Mucosa of gallbladder (tissue), 1 donor: ENCODE results near the gene ANGEL2. TPM values are rescaled to one million over a fixed set of nuclear protein-coding genes. Genes with fewer than 3 reads are reported as not detected.
"Not testable (repeated sequence)": the region's sequence is repeated elsewhere in the genome, so short reads cannot be mapped to it uniquely, and the experiment has no call there.

Experiments used
- DNase-seq: peaks from one replicate; pipeline ENCODE4 v3.0.0-alpha.2; 2020; ENCODE audit warnings: low spot score
- total RNA-seq: library from RNA; stranded (reverse); gene quantifications from one replicate; pipeline ENCODE4 v1.2.1, GENCODE V29; 2021
- donor health status: DM: no; HTN: no; CAD: no.

ANGEL2 gene
- total RNA-seq, 1 donor from 2014 or later: 30.0 TPM

DNA sequence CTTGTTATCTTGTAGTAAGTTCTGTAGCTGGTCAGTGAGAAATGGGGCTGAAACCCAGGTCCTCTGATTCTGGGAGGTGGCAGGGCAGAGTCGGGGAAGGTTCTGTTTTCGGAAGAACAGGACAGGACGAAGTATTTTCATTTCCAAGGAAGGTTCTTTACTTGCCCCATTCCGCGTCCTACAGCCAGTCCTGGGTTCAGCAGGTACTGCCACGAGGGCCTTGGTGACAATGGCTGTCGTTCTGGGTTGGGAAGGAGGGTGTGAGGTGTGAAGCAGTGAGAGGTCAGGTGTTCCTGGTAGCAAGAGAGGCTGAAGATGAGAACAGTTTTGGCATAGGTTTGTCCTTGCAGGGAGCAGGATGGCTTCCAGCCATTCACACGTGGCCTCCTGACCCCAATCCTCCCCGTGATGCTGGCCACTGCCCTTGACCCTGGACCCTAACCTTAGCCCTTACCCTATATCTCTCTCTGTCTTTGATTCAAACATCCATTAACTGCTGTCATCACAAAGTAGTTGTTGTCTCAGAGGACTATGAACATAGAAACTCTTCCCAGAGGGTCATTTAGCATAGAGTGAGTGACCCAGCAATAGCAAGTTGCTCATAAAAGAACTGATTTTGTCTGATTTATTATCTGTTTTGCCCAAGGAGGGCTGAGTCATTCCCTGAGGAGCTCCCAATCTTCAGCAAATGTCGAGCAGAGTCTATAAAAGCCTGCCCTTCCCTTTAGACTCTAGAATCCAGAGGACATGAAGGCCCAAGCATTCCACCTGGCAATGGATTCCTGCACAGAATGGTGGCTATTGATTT is 40.4 kb downstream of the ANGEL2 start:
- DNase-seq: no peak

DNA sequence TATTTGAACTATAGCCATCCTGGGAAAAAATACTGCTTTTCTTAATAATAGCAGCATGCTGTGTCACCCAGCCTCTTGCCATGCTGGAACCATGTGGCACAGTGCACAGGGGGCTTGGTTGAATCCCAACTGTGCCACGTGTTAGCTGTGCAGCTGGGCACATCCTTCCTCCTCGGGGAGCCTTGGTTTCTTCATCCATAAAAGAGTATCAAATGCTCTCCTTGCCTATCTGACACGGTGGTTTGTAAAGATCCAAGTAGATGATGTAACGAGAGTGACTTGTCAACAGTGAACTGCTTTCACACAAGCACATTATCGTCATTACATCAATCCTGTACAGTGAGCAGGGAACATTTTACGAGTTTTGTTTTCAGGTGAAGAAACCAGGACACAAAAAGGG is 41.0 kb downstream of the ANGEL2 start:
- DNase-seq: no peak

DNA sequence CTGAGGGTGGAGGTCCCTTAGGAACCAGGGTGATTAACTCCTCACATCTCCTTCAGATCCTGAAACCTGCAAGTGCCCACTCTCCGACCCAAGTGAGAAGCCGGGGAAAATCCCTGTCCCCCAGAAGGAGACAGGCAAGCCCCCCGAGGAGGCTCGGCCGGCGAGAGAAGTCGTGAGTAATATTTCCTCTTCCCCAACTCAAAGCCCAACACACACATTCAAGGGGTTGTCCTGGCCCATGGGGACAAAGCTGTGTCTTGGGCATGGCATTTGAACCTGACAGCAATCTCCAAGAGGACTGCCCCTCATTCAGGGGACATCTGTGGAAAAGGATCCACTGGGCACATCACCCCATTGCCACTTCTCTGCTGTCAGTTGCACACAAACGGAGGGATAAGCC is 41.8 kb downstream of the ANGEL2 start:
- DNase-seq: no peak

DNA sequence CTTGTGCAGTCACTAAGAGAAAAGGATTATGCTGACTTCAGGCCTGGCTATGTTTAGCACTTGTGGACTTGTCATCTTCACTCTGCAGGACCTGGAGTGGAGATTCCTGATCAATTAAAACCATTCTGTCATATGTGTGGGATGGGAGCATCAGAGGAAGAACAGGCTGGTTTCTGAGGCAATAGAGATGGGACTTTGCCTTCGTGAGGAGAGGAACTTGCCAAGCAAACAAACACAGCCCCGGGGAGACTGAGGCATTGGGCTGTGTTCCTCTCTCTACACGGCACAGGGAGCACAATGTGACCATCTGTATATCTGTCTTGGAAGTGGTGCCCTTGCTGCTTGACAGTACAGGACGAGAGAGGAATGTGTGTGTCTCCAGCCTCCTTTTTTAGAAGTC is 42.2 kb downstream of the ANGEL2 start:
- no peak for DNase-seq

DNA sequence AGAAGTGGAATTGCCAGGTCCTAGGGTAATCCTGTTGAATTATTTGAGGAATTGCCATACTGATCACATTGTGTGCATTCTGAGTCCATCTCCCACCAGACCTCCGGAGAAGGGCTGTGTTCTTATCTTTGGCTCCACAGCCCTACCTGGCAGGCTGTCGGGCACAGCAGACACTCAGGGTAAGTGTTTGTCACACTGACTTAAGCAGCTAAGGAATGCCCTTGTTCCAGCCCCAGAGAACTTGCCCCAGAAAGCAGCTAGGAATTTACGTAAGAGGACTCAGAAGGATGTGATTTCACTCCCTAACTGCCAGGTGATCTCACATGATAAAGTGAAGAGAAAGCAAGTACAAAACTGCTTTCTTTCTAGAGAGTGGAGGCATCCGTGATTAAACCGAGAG is 44.4 kb downstream of the ANGEL2 start:
- DNase-seq: no peak

DNA sequence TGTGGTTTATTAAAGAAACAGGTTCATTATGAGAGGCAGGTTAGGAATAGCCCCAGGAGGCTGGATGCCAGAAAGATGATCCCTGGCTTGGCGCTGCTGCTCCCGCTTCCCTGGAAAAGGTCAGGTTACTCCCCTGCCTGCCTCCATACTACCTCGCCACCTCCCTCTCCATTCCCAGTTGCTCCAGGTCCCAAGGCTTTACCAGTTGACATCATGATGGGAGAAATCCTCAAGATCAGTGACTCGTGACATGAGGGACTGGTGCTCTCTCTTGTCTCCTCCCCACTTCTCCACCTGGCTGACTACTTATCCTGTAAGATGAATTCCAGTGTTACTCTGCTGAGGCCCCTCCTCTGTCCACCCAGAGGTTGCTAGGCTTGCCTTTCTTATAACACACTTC is 45.6 kb downstream of the ANGEL2 start:
- DNase-seq: no peak

DNA sequence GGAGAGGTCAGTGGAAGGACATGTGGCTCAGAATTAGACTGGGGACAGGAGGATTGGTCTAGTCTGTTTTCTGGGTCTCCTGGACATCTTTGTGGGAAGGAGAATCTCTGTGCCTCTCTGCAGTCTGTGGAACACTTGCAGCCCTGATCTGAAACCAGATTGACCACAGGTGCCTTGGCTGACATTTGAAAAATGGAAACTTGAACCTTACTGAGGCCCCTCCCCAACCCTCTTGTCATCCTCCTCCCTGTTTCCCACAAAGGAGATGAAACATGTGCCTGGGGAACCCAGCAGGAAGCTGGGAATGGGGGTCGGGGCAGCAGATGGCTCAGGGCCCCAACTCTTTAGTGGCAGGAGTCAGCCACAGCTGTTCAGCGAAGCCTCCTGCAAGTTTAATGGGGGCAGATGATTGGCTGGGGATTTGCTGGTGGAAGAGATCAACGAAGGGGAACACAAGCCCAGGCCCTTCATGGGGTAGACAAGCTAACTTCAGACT is 47.3 kb downstream of the ANGEL2 start:
- no peak for DNase-seq

DNA sequence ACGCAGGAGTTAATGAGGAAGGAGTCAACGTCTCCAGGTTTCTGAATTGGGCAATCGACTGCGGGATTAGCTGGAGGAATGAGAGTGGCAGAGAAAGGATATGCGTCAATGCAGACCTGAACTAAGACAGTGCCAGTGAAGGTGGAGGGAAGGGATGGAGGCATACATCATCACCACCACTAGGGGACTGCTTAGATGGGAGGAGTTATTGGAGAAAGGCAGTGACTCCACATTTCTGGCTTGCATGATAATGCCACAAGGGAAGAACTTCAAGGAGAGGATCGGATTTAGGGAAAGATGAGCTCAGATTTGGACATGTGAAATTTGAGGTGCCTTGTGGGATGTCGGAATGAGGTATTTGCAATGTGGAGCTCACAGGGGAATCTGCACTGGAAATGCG is 47.9 kb downstream of the ANGEL2 start:
- no peak for DNase-seq

DNA sequence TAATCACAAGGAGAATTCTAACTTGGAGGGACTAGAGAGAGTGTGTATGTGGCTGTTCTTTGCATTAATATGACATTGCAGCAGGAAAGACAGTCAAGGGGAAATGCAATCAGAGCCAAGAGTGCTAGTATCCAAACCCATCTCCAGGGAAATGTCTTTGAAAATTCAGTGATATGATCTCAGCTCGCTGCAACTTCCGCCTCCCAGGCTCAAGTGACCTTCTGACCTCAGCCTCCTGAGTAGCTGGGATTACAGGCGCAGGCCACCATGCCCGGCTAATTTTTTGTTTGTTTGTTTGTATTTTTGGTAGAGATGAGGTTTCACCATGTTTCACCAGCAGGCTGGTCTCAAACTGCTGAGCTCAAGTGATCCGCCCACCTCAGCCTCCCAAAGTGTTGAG is 49.1 kb downstream of the ANGEL2 start:
- DNase-seq: no peak

DNA sequence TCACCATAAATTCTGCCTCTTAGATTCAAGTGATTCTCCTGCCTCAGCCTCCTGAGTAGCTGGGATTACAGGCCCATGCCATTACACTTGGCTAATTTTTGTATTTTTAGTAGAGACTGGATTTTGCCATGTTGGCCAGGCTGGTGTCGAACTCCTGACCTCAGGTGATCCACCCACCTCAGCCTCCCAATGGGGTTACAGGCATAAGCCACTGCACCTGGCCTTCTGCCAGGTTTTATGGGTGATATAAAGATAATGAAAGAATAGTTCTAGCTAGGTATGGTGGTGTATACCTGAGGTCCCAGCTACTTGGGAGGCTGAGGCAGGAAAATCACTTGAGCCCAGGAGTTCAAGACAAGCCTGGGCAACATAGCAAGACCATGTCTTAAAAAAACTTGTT is 50.7 kb downstream of the ANGEL2 start:
- not testable (repeated sequence) for DNase-seq

DNA sequence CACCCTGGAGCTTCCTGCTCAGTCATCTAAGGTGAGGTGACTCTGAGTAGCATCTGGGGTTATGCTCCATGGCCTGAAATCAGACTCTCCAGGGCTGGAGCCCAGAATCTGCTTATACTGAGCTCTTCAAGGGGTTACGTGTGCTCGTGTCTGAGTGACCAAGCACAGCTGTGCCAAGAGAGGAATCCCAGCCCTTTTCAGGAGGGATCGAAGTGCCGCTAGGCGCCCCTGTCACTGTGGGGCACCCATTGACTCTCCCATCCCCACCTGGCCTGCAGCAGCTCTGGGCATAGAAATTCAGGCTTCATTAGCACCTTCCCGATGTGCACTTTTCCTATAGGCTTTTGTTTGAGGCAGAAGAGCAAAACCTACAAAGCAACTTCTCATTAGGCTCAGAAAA is 51.6 kb downstream of the ANGEL2 start:
- no peak for DNase-seq

DNA sequence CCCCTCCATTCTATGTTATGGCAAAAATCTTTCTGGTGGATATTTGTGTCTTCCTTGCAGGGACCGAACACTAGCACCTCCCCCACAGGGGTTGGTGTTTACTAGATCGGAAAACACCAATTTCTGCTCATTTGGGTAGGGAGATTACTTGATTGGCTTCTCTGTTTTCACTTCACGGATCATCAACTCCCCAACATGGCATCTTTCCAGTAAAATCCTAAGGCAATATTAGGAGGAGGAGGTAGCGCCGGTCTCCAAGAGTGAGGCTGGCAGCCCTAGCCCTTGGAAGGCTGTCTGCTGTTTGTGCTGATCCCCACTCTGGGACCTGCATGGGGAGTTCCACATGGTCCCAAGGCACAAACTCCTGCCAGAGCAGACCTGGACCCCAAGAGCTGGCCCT is 53.2 kb downstream of the ANGEL2 start:
- no peak for DNase-seq

DNA sequence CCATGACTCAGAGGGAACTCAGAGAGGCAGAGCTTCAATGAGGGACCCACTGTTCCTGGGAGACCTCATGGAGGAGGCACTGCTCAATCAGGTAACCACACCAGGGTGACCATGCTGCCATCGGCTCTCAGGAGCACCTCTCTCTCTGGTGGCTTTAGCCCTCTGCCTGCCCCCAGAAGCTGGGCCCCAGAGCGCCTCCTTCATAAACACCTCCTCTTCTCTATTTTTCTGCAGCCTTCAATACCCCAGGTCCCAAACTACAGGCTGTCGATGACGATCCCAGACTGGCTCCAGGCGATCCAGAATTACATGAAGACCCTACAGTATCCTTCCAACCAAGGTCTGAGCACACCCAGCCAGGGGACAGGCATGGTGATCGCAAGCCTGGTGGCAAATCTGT is 54.7 kb downstream of the ANGEL2 start:
- no peak for DNase-seq

DNA sequence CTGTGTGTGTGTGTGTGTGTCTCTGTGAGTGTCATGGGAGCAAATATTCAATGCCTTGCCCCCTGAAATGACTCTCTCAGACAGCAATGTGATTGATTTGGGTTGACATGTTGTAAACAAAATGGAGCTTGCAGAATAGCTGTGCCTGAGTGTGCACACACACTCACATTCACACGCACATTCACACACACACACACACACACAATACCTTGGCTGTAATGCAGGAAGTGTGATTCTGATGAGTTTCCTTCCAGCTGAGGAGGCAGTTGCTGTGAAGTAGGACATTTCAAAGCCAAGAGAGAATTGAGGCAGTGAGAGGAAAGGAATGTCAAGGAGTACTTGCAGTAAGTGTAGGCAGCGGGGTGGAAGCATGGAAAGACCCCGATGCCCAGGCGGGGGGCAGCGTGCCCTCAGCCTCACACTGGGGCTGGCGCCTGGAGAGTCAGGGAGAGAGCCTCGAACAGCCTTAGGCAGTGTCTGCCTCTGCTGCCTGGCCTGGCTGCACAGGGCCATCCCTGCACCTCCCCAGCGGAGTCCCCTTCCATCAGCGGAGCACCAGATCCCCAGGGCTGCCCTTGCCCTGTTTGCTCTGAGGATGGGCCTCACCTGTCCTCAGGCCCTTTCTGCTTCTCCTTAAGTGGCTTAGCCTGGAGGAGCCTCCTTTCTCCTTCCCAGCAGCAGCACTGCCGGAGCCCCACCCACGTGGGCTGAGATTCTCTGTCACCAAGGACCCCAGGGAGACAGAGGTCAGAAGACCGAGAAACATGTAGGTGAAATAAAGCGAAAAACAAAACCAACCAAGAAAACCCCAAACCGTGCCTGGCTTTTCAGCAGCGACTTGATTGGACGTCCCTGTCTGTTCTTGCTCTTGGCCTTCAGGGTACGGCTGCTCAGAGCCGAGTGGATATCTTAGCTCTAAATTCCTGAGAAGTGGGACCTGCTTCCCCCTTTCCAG is 56.1 kb downstream of the ANGEL2 start:
- DNase-seq: no peak

DNA sequence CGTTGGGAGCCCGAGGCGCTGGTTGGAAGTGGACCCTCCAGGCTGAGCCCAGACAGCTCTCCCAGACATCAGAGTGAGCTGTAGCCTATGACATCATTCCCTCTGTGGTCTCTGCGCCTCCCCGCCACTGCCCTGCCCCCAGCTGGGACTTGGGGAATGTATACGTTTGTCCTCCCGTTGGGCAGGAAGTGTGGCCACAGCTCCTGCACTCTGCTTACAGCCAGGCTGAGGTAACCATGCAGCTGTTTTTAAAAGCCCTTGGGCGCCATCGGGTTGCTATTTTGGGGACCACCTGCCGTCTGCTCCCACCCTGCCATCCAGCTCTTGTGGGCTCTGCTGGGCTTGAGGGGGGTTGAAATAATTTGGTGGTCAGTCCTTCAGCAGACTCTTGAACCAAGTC is 57.5 kb downstream of the ANGEL2 start:
- DNase-seq: no peak

DNA sequence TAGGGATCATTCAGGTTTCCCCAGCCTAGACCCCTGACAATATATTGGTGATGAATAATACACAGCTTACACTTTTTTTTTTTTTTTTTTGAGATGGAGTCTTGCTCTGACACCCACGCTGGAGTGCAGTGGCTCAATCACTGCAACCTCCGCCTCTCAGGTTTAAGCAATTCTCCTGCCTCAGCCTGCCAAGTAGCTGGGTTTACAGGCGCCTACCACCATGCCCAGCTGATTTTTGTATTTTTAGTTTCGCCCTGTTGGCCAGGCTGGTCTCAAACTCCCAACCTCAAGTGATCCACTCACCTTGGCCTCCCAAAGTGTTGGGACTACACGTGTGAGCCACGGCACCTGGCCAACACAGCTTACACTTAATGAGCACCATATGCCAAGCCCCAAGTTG is 58.1 kb downstream of the ANGEL2 start:
- DNase-seq: no peak

DNA sequence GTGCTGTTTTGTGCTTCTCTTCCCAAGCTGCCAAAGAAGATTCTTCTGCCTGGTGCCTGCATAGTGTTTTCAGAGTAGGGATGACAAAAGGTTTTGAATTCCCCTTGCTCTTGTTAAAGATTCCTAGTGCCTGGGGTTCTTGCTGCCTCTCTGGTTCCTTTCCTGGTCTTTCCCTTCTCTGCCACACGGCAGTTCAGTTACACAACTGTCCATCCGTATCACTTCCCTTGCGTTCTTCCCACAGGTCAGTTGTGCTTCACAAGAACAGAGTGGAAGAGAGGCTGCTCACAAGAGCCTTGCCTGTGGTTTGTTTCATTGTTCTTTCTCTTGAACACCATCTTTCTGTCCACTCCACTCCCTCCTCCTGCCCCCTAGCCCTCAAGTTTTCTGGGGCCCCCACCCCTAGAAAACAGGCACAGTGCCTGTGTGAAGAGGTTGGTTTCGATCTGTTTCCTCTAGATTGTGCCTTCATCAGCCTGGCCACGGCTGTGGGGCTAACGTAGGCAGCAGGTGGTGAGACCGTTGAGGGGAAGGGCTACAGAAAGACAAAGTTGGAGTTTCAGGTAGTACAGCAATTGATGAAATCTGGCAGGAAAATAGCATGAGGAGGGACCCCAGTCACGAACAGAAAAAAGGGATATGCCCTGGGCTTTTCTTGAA is 59.6 kb downstream of the ANGEL2 start:
- no peak for DNase-seq

DNA sequence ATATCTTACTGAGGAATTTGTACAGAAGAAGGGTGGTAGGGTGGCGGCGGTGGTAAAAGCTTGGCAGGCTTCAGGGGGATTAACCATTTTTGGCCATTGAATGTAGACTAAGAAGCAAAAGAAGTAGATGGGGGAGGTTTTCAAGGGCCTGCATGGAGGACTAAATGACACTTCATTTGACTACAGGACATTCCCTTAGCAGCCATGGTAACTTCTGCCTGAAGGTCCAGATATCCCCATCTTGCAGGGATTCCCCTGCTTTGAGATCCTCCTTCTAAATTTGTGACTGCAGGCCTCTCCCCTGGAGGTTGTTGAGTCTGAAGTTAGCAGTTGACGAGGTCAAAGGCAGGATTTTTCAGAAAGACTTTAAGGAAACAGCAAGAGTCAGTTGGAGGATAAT is 60.6 kb downstream of the ANGEL2 start:
- no peak for DNase-seq

DNA sequence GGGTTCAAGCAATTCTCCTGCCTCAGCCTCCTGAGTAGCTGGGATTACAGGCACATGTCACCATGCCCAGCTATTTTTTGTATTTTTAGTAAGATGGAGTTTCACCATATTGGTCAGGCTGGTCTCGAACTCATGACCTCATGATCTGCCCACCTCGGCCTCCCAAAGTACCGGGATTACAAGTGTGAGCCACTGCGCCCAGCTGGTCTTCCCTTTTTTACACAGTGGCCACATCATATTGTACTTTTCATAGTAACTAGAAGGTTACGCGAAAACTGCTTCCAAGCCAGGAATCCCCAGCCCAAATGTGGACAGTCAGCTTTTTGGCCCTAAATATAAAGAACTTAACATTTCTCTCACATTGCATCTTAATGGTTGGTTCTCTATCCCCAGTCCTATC is 61.2 kb downstream of the ANGEL2 start:
- no peak for DNase-seq

DNA sequence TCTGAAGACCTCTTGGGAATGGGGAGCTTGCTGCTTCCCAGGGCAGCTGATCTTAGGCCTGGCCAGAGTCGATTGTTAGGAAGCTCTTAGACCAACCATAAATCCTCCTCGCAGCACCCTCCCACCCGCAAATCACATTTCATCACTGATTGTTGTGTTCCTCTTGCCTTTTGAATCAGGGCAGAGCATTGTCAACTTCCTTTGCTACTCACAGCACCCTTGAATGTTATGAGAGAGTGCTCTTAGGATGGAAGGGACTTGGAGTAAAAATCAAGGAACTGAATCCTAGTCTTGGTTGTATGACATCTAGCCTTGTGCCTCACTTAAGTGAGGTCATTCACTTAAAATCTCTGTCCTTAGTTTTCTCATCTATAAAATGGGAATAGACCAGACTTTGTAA is 62.3 kb downstream of the ANGEL2 start:
- no peak for DNase-seq

DNA sequence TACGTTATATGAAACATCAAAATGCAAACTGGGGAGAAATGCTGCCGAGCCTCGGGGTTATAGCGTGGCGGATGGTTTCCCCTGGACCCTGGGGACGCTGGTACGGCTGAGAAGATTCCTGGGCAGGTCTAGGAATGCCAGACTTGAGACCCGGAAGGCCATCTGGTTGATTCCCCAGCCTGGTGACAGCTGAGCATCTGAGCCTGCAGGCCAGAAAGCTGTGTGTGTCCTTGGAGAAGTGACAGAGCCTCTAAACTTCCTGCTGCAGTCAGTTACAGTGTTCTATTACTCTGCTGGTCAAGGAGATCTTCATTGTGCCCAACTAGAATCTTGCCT is 63.1 kb downstream of the ANGEL2 start:
- DNase-seq: no peak

DNA sequence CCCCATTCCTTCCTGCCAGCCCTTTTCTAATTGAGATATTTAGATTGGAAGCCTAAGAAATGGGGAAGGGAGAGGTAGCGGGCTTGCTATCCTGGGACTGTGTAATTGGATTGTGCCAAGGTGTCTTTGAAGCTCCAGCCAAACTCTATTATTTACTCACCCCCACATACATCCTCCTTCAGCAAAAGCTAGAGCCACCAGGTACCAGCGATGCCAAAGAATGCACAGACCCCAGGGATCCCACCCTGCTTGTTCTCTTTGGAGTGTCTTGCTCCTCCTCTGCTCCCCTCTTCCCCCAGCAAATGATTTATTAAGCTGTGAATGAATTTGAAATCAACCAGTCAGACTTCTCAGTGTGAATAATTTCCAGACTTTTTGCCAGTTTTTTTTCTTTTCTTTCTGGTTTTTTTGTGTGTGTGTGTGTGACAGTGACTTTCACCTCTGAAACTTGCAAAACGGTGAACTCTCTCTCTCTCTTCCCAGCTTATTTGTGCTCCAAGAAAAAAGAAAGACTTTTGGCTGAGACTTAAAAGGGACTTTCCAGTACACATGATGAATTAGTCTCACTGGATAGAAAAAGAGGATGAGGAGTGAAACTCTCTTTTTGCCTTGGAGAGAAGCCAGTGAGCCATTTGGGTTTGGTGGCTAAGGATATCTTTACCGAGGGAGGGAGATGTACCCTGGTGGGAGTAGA is 63.6 kb downstream of the ANGEL2 start:
- no peak for DNase-seq
